Cardiac fibroblast (primary cell): ENCODE measurements around the gene B4GALNT1.
"Not testable (repeated sequence)": the region's sequence is repeated elsewhere in the genome, so short reads cannot be mapped to it uniquely, and the experiment has no call there.

Experiments used
- DNase-seq, 2 donors: peaks; one replicate each; pipeline versions ENCODE4 v3.0.0 to v3.0.0-alpha.2; 2010; ENCODE audit warnings: low read depth in 2 of 2
- H3K4me3 ChIP-seq, 2 donors: replicated peaks in 1 of 2; 1 replicate in 1 of 2; 2 replicates in 1 of 2; pipeline ENCODE4 v1.5.1; 2011; ENCODE audit warnings: low read depth in 2 of 2, low read length in 2 of 2, mild to moderate bottlenecking in 2 of 2, moderate library complexity in 1 of 2
- CTCF ChIP-seq: IDR thresholded peaks from one replicate; pipeline ENCODE4 v1.5.1; 2011; ENCODE audit warnings: low read depth, mild to moderate bottlenecking, low read length, inconsistent platforms

The B4GALNT1 gene

GRCh38 chr12:57661376-57661775 lies 28.4 kb upstream of the B4GALNT1 start:
- TF ChIP-seq CTCF, result no peak
- DNase-seq, result no peak
- no peak overlapping the region for H3K4me3 ChIP-seq

GRCh38 chr12:57658890-57659289 lies 25.9 kb upstream of the B4GALNT1 start:
- H3K4me3 ChIP-seq, result no peak overlapping the region
- no peak for DNase-seq
- no peak for TF ChIP-seq CTCF

GRCh38 chr12:57657744-57658143 lies 24.7 kb upstream of the B4GALNT1 start:
- no peak overlapping the region for H3K4me3 ChIP-seq
- peak; percentile 64 to 75 for DNase-seq
- no peak for TF ChIP-seq CTCF

GRCh38 chr12:57656408-57656807 lies 23.4 kb upstream of the B4GALNT1 start:
- not testable (repeated sequence) for DNase-seq, H3K4me3 ChIP-seq

- TF ChIP-seq CTCF, result no peak
- DNase-seq, result no peak
- H3K4me3 ChIP-seq, result no peak overlapping the region
Measured at GRCh38 chr12:57655541-57656240, 22.7 kb upstream of the B4GALNT1 start.

- TF ChIP-seq CTCF, result no peak
- no peak overlapping the region for H3K4me3 ChIP-seq
- no peak for DNase-seq
Measured at GRCh38 chr12:57654042-57654441, 21.0 kb upstream of the B4GALNT1 start.

GRCh38 chr12:57646659-57647049 lies 13.7 kb upstream of the B4GALNT1 start:
- not testable (repeated sequence) for H3K4me3 ChIP-seq, DNase-seq

GRCh38 chr12:57645990-57646658 lies 13.1 kb upstream of the B4GALNT1 start:
- DNase-seq, result peak in 1 of 2 donors; percentile 48
- not testable (repeated sequence) for H3K4me3 ChIP-seq
